ENCODE measurements around the gene SLC9A9.
A peak's percentile ranks its signal among the peaks of the same experiment; 100 is the strongest.

The SLC9A9 gene

GRCh38 chr3:143313025-143313892 lies 535.0 kb downstream of the SLC9A9 start:
- H3K9me3 ChIP-seq (ENCODE audit: insufficient read depth, low read depth, low read length): no peaks in the 10 kb centered on the region
- no peak overlapping the region for H4K8ac ChIP-seq (ENCODE audit: low read depth, low read length)
- H3K79me1 ChIP-seq (ENCODE audit: low read length): no peaks in the 10 kb centered on the region
- H4K91ac ChIP-seq (ENCODE audit: low read depth, low read length): no peak overlapping the region
- H2BK5ac ChIP-seq (ENCODE audit: low read depth, low read length, poor library complexity): no peak overlapping the region
- no peak overlapping the region for H3K4me3 ChIP-seq (ENCODE audit: low read depth, low read length)
- H3K14ac ChIP-seq (ENCODE audit: low read length): no peak overlapping the region
- H3K9ac ChIP-seq (ENCODE audit: low read length): no peak overlapping the region
- H2BK120ac ChIP-seq (ENCODE audit: insufficient read depth, low read length, poor library complexity): no peak overlapping the region
- H4K12ac ChIP-seq (ENCODE audit: low read depth, low read length): no peak overlapping the region
- H2AK5ac ChIP-seq (ENCODE audit: low read length): no peak overlapping the region
- H3K79me2 ChIP-seq (ENCODE audit: control insufficient read depth, insufficient read depth, low read length, poor library complexity): no peaks in the 10 kb centered on the region
- H3K27me3 ChIP-seq (ENCODE audit: insufficient read depth, low read length): no peaks in the 10 kb centered on the region
- no peaks in the 10 kb centered on the region for H3K36me3 ChIP-seq (ENCODE audit: control insufficient read depth in 1 of 2, insufficient read depth in 2 of 2, low read length in 2 of 2)
- H3K4ac ChIP-seq (ENCODE audit: low read depth, low read length): no peak overlapping the region
- no peak overlapping the region for H2AFZ ChIP-seq (ENCODE audit: insufficient read depth, low read length, poor library complexity)
- no peak overlapping the region for H3K4me2 ChIP-seq (ENCODE audit: low read length)
- no peak overlapping the region for H3K27ac ChIP-seq (ENCODE audit: low read depth, low read length)
- no CpG with 5 or more reads among the region's 6 CpGs for WGBS (ENCODE audit: extremely low coverage, insufficient coverage, insufficient read length)
- no peak for DNase-seq
- H3K23ac ChIP-seq (ENCODE audit: low read length): no peak overlapping the region
- no peak overlapping the region for H2BK12ac ChIP-seq (ENCODE audit: low read length)
- H3K18ac ChIP-seq (ENCODE audit: low read length): no peak overlapping the region
- H3K4me1 ChIP-seq (ENCODE audit: control insufficient read depth in 1 of 2, insufficient read depth in 2 of 2, low read length in 2 of 2): no peaks in the 10 kb centered on the region

DNA sequence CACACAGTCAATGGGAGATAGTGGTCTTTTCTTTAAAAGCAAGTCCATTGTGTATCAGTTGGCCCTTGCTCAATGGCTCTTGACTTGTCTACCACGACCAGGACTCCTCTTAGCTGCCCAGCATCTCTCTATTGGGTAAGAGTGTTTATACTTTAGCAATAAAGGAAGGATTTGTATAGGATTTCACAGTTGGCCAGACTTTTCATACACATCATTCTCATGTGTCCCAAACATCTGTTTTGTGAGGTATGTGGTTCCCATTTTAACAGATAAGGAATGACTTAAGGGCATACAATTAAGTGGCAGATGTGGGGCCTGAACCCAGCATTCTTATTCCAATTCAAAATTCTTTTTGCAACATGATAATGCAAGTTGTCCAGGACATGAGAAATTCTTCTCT lies 537.2 kb downstream of the SLC9A9 start:
- Histone ChIP-seq H3K14ac (ENCODE audit: low read length) (no peak overlapping the region), H4K12ac (ENCODE audit: low read depth, low read length) (no peak overlapping the region), H3K79me1 (ENCODE audit: low read length) (no peaks in the 10 kb centered on the region), H3K4me2 (ENCODE audit: low read length) (no peak overlapping the region), H2BK12ac (ENCODE audit: low read length) (no peak overlapping the region), H3K23ac (ENCODE audit: low read length) (no peak overlapping the region), H3K9ac (ENCODE audit: low read length) (no peak overlapping the region), H2AFZ (ENCODE audit: insufficient read depth, low read length, poor library complexity) (no peak overlapping the region), H3K9me3 (ENCODE audit: insufficient read depth, low read depth, low read length) (no peaks in the 10 kb centered on the region), H3K4me1 (ENCODE audit: control insufficient read depth in 1 of 2, insufficient read depth in 2 of 2, low read length in 2 of 2) (no peaks in the 10 kb centered on the region), H2BK5ac (ENCODE audit: low read depth, low read length, poor library complexity) (no peak overlapping the region), H3K4ac (ENCODE audit: low read depth, low read length) (no peak overlapping the region), H2AK5ac (ENCODE audit: low read length) (no peak overlapping the region), H3K18ac (ENCODE audit: low read length) (no peak overlapping the region), H3K4me3 (ENCODE audit: low read depth, low read length) (no peak overlapping the region), H4K8ac (ENCODE audit: low read depth, low read length) (no peak overlapping the region), H2BK120ac (ENCODE audit: insufficient read depth, low read length, poor library complexity) (no peak overlapping the region), H3K36me3 (ENCODE audit: control insufficient read depth in 1 of 2, insufficient read depth in 2 of 2, low read length in 2 of 2) (no peaks in the 10 kb centered on the region), H3K27me3 (ENCODE audit: insufficient read depth, low read length) (no peaks in the 10 kb centered on the region), H3K27ac (ENCODE audit: low read depth, low read length) (no peak overlapping the region), H4K91ac (ENCODE audit: low read depth, low read length) (no peak overlapping the region), H3K79me2 (ENCODE audit: control insufficient read depth, insufficient read depth, low read length, poor library complexity) (no peaks in the 10 kb centered on the region)
- DNase-seq: no peak
- WGBS (ENCODE audit: extremely low coverage, insufficient coverage, insufficient read length): no CpG with 5 or more reads among the region's 1 CpG

GRCh38 chr3:143309705-143310104 lies 538.6 kb downstream of the SLC9A9 start:
- Histone ChIP-seq H3K9me3 (ENCODE audit: insufficient read depth, low read depth, low read length) (no peaks in the 10 kb centered on the region), H2AFZ (ENCODE audit: insufficient read depth, low read length, poor library complexity) (no peak overlapping the region), H3K23ac (ENCODE audit: low read length) (no peak overlapping the region), H3K4me1 (ENCODE audit: control insufficient read depth in 1 of 2, insufficient read depth in 2 of 2, low read length in 2 of 2) (no peaks in the 10 kb centered on the region), H2BK120ac (ENCODE audit: insufficient read depth, low read length, poor library complexity) (no peak overlapping the region), H2BK5ac (ENCODE audit: low read depth, low read length, poor library complexity) (no peak overlapping the region), H3K18ac (ENCODE audit: low read length) (no peak overlapping the region), H2AK5ac (ENCODE audit: low read length) (no peak overlapping the region), H3K4me2 (ENCODE audit: low read length) (no peak overlapping the region), H3K4me3 (ENCODE audit: low read depth, low read length) (no peak overlapping the region), H4K8ac (ENCODE audit: low read depth, low read length) (no peak overlapping the region), H4K91ac (ENCODE audit: low read depth, low read length) (no peak overlapping the region), H3K79me2 (ENCODE audit: control insufficient read depth, insufficient read depth, low read length, poor library complexity) (no peaks in the 10 kb centered on the region), H3K27ac (ENCODE audit: low read depth, low read length) (no peak overlapping the region), H3K4ac (ENCODE audit: low read depth, low read length) (no peak overlapping the region), H3K27me3 (ENCODE audit: insufficient read depth, low read length) (no peaks in the 10 kb centered on the region), H4K12ac (ENCODE audit: low read depth, low read length) (no peak overlapping the region), H3K14ac (ENCODE audit: low read length) (no peak overlapping the region), H2BK12ac (ENCODE audit: low read length) (no peak overlapping the region), H3K36me3 (ENCODE audit: control insufficient read depth in 1 of 2, insufficient read depth in 2 of 2, low read length in 2 of 2) (no peaks in the 10 kb centered on the region), H3K79me1 (ENCODE audit: low read length) (no peaks in the 10 kb centered on the region), H3K9ac (ENCODE audit: low read length) (no peak overlapping the region)
- WGBS (ENCODE audit: extremely low coverage, insufficient coverage, insufficient read length): no CpG with 5 or more reads among the region's 2 CpGs
- no peak for DNase-seq

GRCh38 chr3:143307613-143308183 lies 540.6 kb downstream of the SLC9A9 start:
- Histone ChIP-seq H4K91ac (ENCODE audit: low read depth, low read length) (no peak overlapping the region), H3K23ac (ENCODE audit: low read length) (no peak overlapping the region), H2BK12ac (ENCODE audit: low read length) (no peak overlapping the region), H3K9ac (ENCODE audit: low read length) (no peak overlapping the region), H3K4me2 (ENCODE audit: low read length) (no peak overlapping the region), H3K27me3 (ENCODE audit: insufficient read depth, low read length) (no peaks in the 10 kb centered on the region), H4K12ac (ENCODE audit: low read depth, low read length) (no peak overlapping the region), H3K4me1 (ENCODE audit: control insufficient read depth in 1 of 2, insufficient read depth in 2 of 2, low read length in 2 of 2) (no peaks in the 10 kb centered on the region), H3K79me1 (ENCODE audit: low read length) (no peaks in the 10 kb centered on the region), H2BK120ac (ENCODE audit: insufficient read depth, low read length, poor library complexity) (no peak overlapping the region), H3K36me3 (ENCODE audit: control insufficient read depth in 1 of 2, insufficient read depth in 2 of 2, low read length in 2 of 2) (no peaks in the 10 kb centered on the region), H3K79me2 (ENCODE audit: control insufficient read depth, insufficient read depth, low read length, poor library complexity) (no peaks in the 10 kb centered on the region), H2BK5ac (ENCODE audit: low read depth, low read length, poor library complexity) (no peak overlapping the region), H3K9me3 (ENCODE audit: insufficient read depth, low read depth, low read length) (peaks cover 1% of the 10 kb centered on the region), H4K8ac (ENCODE audit: low read depth, low read length) (no peak overlapping the region), H2AK5ac (ENCODE audit: low read length) (no peak overlapping the region), H3K14ac (ENCODE audit: low read length) (no peak overlapping the region), H3K4ac (ENCODE audit: low read depth, low read length) (no peak overlapping the region), H2AFZ (ENCODE audit: insufficient read depth, low read length, poor library complexity) (no peak overlapping the region), H3K4me3 (ENCODE audit: low read depth, low read length) (no peak overlapping the region), H3K18ac (ENCODE audit: low read length) (no peak overlapping the region), H3K27ac (ENCODE audit: low read depth, low read length) (no peak overlapping the region)
- no CpG with 5 or more reads among the region's 1 CpG for WGBS (ENCODE audit: extremely low coverage, insufficient coverage, insufficient read length)
- peak; percentile 3 to 14 for DNase-seq
